ENCODE data around the gene FXYD2. TPM values are rescaled to one million over a fixed set of nuclear protein-coding genes. Genes with fewer than 3 reads are reported as not detected.

The FXYD2 gene
- total RNA-seq, 4 donors from 2014 or later: 0.50 to 3.0 (median 1.2) TPM

DNA sequence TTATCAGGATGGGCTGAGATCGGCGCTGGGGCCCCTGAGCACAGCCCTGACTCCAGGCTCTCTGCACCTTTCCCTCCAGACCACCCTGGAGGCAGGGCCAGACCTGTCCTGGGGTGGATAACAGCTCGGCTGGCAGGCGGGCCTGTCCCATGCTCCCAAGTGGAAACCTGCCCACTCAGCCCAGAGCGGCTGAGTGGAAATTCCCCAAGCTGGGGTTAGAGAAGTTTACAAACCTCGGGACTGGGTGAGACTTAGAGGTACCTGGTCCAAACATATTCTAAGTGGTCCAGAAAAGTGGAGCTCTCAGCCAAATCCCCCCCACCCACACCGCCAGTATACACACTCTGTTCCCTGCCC, 4.8 kb upstream of the FXYD2 start:
- no peak for ATAC-seq
- Histone ChIP-seq H3K36me3 (no peaks in the 10 kb centered on the region), H3K27ac (peak overlapping the region in 3 of 4 donors; percentile 63 to 72 (median 64))

GRCh38 chr11:117828611-117829368, 4.2 kb upstream of the FXYD2 start:
- peak overlapping the region in 3 of 4 donors; percentile 63 to 72 (median 64) for H3K27ac ChIP-seq
- peaks cover 0 to 65% (median 13%) of the 10 kb centered on the region in 3 donors for H3K4me1 ChIP-seq
- no CpG with 5 or more reads among the region's 16 CpGs for WGBS, 2 donors (ENCODE audit: low coverage in 1 of 2)
- no peaks in the 10 kb centered on the region for H3K9me3 ChIP-seq
- peaks cover 69% of the 10 kb centered on the region for H3K27me3 ChIP-seq
- no peak overlapping the region for H3K4me3 ChIP-seq
- ATAC-seq: peak; percentile 72
- no peaks in the 10 kb centered on the region for H3K36me3 ChIP-seq
- no peak for TF ChIP-seq POLR2A (IDR thresholded peaks at IDR 0.05)
- TF ChIP-seq POLR2AphosphoS5 (IDR thresholded peaks at IDR 0.05): peak; percentile 20
- TF ChIP-seq, protein P1, sequence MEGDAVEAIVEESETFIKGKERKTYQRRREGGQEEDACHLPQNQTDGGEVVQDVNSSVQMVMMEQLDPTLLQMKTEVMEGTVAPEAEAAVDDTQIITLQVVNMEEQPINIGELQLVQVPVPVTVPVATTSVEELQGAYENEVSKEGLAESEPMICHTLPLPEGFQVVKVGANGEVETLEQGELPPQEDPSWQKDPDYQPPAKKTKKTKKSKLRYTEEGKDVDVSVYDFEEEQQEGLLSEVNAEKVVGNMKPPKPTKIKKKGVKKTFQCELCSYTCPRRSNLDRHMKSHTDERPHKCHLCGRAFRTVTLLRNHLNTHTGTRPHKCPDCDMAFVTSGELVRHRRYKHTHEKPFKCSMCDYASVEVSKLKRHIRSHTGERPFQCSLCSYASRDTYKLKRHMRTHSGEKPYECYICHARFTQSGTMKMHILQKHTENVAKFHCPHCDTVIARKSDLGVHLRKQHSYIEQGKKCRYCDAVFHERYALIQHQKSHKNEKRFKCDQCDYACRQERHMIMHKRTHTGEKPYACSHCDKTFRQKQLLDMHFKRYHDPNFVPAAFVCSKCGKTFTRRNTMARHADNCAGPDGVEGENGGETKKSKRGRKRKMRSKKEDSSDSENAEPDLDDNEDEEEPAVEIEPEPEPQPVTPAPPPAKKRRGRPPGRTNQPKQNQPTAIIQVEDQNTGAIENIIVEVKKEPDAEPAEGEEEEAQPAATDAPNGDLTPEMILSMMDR (IDR thresholded peaks at IDR 0.05): no peak
- TF ChIP-seq EP300 (IDR thresholded peaks at IDR 0.05): no peak

More for the DNA sequence above, 4.8 kb upstream of the FXYD2 start:
- Histone ChIP-seq H3K4me1 (peaks cover 0 to 61% (median 11%) of the 10 kb centered on the region in 3 donors), H3K4me3 (no peak overlapping the region), H3K9me3 (no peaks in the 10 kb centered on the region), H3K27me3 (peaks cover 69% of the 10 kb centered on the region)
- no peak for TF ChIP-seq EP300 (IDR thresholded peaks at IDR 0.05)
- TF ChIP-seq, protein P1 (IDR thresholded peaks at IDR 0.05): no peak
- no peak for TF ChIP-seq POLR2AphosphoS5 (IDR thresholded peaks at IDR 0.05)
- TF ChIP-seq POLR2A (IDR thresholded peaks at IDR 0.05): no peak
- no CpG with 5 or more reads among the region's 7 CpGs for WGBS, 2 donors (ENCODE audit: low coverage in 1 of 2)

- ATAC-seq: no peak
- no peaks in the 10 kb centered on the region for H3K9me3 ChIP-seq
- peak overlapping the region in 3 of 4 donors; percentile 50 to 72 (median 64) for H3K27ac ChIP-seq
- WGBS, 2 donors (ENCODE audit: low coverage in 1 of 2): 41 to 51% methylated on average over 5 to 6 of the region's 15 CpGs
- H3K4me3 ChIP-seq: no peak overlapping the region
- TF ChIP-seq POLR2A (IDR thresholded peaks at IDR 0.05) (no peak), EP300 (IDR thresholded peaks at IDR 0.05) (no peak), POLR2AphosphoS5 (IDR thresholded peaks at IDR 0.05) (no peak)
- TF ChIP-seq, protein P1 (IDR thresholded peaks at IDR 0.05): no peak
- peaks cover 69% of the 10 kb centered on the region for H3K27me3 ChIP-seq
- no peaks in the 10 kb centered on the region for H3K36me3 ChIP-seq
- H3K4me1 ChIP-seq: peaks cover 0 to 69% (median 19%) of the 10 kb centered on the region in 3 donors
Observed at GRCh38 chr11:117827521-117828511, 3.3 kb upstream of the FXYD2 start.

DNA sequence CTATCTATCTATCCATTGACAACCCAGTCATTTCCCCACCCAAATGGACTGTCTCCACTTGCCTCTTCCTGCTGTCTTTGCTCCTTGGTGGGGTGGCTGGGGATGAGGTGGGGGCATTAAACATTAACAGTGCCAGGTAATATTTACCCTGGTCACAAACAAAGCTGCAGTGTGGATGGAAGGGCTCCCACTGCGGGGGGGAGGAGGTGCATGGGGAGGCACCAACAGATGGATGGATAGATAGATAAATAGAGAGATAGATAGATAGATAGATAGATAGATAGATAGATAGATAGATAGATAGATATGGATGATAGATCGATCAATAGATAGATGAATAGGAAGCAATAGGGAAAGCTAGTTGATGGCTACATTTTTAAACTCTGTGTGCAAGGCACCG, 2.3 kb upstream of the FXYD2 start:
- H3K27ac ChIP-seq: no peak overlapping the region
- H3K4me1 ChIP-seq: peaks cover 0 to 78% (median 19%) of the 10 kb centered on the region in 3 donors
- 77 to 83% methylated on average over 2 to 3 of the region's 3 CpGs for WGBS, 2 donors (ENCODE audit: low coverage in 1 of 2)
- H3K36me3 ChIP-seq: no peaks in the 10 kb centered on the region
- H3K27me3 ChIP-seq: peaks cover 60% of the 10 kb centered on the region
- H3K4me3 ChIP-seq: no peak overlapping the region
- no peaks in the 10 kb centered on the region for H3K9me3 ChIP-seq
- ATAC-seq: no peak
- TF ChIP-seq EP300 (IDR thresholded peaks at IDR 0.05) (no peak), POLR2A (IDR thresholded peaks at IDR 0.05) (no peak), POLR2AphosphoS5 (IDR thresholded peaks at IDR 0.05) (no peak)

- Histone ChIP-seq H3K36me3 (no peaks in the 10 kb centered on the region), H3K27me3 (peaks cover 54% of the 10 kb centered on the region), H3K4me1 (peaks cover 0 to 75% (median 19%) of the 10 kb centered on the region in 3 donors), H3K9me3 (no peaks in the 10 kb centered on the region), H3K27ac (no peak overlapping the region), H3K4me3 (no peak overlapping the region)
- WGBS, 2 donors (ENCODE audit: low coverage in 1 of 2): 0 to 56% methylated on average over 1 to 10 of the region's 10 CpGs
- no peak for ATAC-seq
- TF ChIP-seq, protein P1 (IDR thresholded peaks at IDR 0.05): no peak
- no peak for TF ChIP-seq POLR2AphosphoS5 (IDR thresholded peaks at IDR 0.05)
- TF ChIP-seq EP300 (IDR thresholded peaks at IDR 0.05): no peak
- TF ChIP-seq POLR2A (IDR thresholded peaks at IDR 0.05): no peak
Observed at GRCh38 chr11:117826190-117826570, 1.6 kb upstream of the FXYD2 start.
